ENCODE data around the gene RAB1B.
A peak's percentile ranks its signal among the peaks of the same experiment; 100 is the strongest.

Gene RAB1B

DNA sequence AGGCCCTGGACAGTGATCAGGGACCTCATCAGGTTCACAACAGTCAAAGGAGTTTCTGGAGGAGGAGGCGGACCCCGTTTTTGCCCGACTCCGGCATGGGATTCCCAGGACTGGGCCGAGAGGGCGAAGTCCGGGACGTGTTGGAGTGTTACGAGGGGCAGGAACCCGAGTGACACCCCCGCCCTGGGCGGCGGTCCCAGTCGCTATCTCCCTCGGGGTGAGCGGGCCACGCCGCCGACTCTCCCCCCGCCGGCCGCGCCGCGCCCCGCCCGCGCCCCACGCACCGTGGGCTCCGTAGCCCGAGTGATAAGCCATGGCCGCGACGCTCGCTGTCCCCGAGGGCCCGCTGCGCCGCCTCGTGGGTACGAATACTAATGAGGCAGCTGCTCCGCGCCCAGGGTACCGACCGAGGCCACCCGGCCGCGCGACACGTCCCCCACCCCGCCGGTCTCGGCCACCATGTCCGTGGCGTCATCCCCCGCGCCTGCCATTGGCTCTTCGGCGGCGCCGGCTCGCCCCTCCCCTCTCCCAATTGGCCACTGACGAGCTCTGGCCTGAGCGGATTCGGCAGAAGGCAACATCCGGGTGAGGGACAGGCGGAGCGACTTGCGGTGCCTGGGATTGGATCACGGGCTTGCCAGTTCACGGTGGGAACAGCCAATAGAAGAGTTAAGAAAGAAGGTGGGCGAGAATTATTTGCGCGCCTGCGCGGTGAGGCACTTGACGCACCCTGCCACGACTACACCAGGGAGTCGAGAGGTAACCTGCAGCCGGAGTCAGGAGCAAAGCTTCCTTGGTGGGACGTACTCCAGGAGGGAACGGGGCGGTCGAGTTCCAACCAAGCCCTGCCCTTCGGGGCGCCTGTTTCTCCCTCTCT is 20.5 kb downstream of the RAB1B start, which contains the start of gene YIF1A:
Gene YIF1A (minus strand): TSS at position 473 of the 877 bp plus-strand sequence. CDS start 158 bp downstream, at position 315.
- no peaks in the 10 kb centered on the region for H3K27me3 ChIP-seq (ENCODE audit: insufficient read depth, low read length)
- peak within 1 kb of the TSS; percentile 78 for H3K9ac ChIP-seq (ENCODE audit: low read length)
- no peaks in the 10 kb centered on the region for H3K9me2 ChIP-seq (ENCODE audit: low read depth, low read length)
- no peaks in the 10 kb centered on the region for H4K20me1 ChIP-seq (ENCODE audit: insufficient read depth, low read length)
- no peaks in the 10 kb centered on the region for H3K9me3 ChIP-seq (ENCODE audit: low read length)
- no peaks in the 10 kb centered on the region for H3F3A ChIP-seq (ENCODE audit: insufficient read depth, low read length)
- peak within 1 kb of the TSS; percentile 92 for H3K4me2 ChIP-seq (ENCODE audit: low read length)
- TF ChIP-seq EZH2 (IDR thresholded peaks at IDR 0.05; ENCODE audit: borderline replicate concordance, low read length) (no peak), CTCF (IDR thresholded peaks at IDR 0.05; ENCODE audit: low read length) (no peak; the same call in 1 of the 2 replicates)
- no peaks in the 10 kb centered on the region for H3K36me3 ChIP-seq (ENCODE audit: insufficient read depth, low read length)
- peaks cover 22% of the 10 kb centered on the region for H3K4me1 ChIP-seq (ENCODE audit: insufficient read depth, low read length, severe bottlenecking)
- no peaks in the 10 kb centered on the region for H3K79me2 ChIP-seq (ENCODE audit: insufficient read depth, low read length)
- H2AFZ ChIP-seq (ENCODE audit: low read length), result no peak within 1 kb of the TSS
- no peak within 1 kb of the TSS for H3K27ac ChIP-seq (ENCODE audit: low read depth, low read length, poor library complexity, severe bottlenecking)
- peak within 1 kb of the TSS; percentile 71 for H3K4me3 ChIP-seq (ENCODE audit: low read depth, low read length, poor library complexity, severe bottlenecking)

GRCh38 chr11:66289548-66290329 is 21.3 kb downstream of the RAB1B start:
- Histone ChIP-seq H3K36me3 (ENCODE audit: insufficient read depth, low read length) (no peaks in the 10 kb centered on the region), H3K4me3 (ENCODE audit: low read depth, low read length, poor library complexity, severe bottlenecking) (peak overlapping the region; percentile 71), H3K9ac (ENCODE audit: low read length) (peak overlapping the region; percentile 43; the same call in 1 of the 2 replicates), H3F3A (ENCODE audit: insufficient read depth, low read length) (no peaks in the 10 kb centered on the region), H2AFZ (ENCODE audit: low read length) (no peak overlapping the region), H3K27ac (ENCODE audit: low read depth, low read length, poor library complexity, severe bottlenecking) (no peak overlapping the region), H3K9me2 (ENCODE audit: low read depth, low read length) (no peaks in the 10 kb centered on the region), H3K27me3 (ENCODE audit: insufficient read depth, low read length) (no peaks in the 10 kb centered on the region), H3K4me2 (ENCODE audit: low read length) (peak overlapping the region; percentile 56), H4K20me1 (ENCODE audit: insufficient read depth, low read length) (no peaks in the 10 kb centered on the region), H3K4me1 (ENCODE audit: insufficient read depth, low read length, severe bottlenecking) (peaks cover 22% of the 10 kb centered on the region), H3K79me2 (ENCODE audit: insufficient read depth, low read length) (no peaks in the 10 kb centered on the region), H3K9me3 (ENCODE audit: low read length) (no peaks in the 10 kb centered on the region)
- TF ChIP-seq EZH2 (IDR thresholded peaks at IDR 0.05; ENCODE audit: borderline replicate concordance, low read length) (no peak), CTCF (IDR thresholded peaks at IDR 0.05; ENCODE audit: low read length) (no peak)

DNA sequence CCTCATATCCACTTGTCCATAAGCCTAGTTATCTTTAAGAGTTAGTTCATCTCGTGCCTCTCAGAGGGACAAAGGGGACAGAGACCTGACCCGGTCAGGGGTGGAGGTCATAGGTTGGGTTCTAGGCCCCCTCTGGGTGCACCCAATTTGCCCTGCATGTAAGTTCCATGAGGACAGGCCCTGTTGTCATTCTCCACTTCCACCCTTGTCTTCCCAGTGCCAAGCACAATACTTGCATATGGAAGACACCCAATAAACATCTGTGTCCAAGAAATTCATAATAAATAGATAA is 21.8 kb downstream of the RAB1B start:
- no peak for TF ChIP-seq EZH2 (IDR thresholded peaks at IDR 0.05; ENCODE audit: borderline replicate concordance, low read length)
- no peak for TF ChIP-seq CTCF (IDR thresholded peaks at IDR 0.05; ENCODE audit: low read length)
- H3K4me1 ChIP-seq (ENCODE audit: insufficient read depth, low read length, severe bottlenecking), result peaks cover 22% of the 10 kb centered on the region
- H3K9me3 ChIP-seq (ENCODE audit: low read length), result no peaks in the 10 kb centered on the region
- no peaks in the 10 kb centered on the region for H3K27me3 ChIP-seq (ENCODE audit: insufficient read depth, low read length)
- peak overlapping the region; percentile 56; the same call in 1 of the 2 replicates for H3K4me2 ChIP-seq (ENCODE audit: low read length)
- H3K9me2 ChIP-seq (ENCODE audit: low read depth, low read length), result no peaks in the 10 kb centered on the region
- no peaks in the 10 kb centered on the region for H3K79me2 ChIP-seq (ENCODE audit: insufficient read depth, low read length)
- no peaks in the 10 kb centered on the region for H3K36me3 ChIP-seq (ENCODE audit: insufficient read depth, low read length)
- no peaks in the 10 kb centered on the region for H3F3A ChIP-seq (ENCODE audit: insufficient read depth, low read length)
- no peak overlapping the region for H3K9ac ChIP-seq (ENCODE audit: low read length)
- H3K4me3 ChIP-seq (ENCODE audit: low read depth, low read length, poor library complexity, severe bottlenecking), result peak overlapping the region; percentile 71
- no peak overlapping the region for H2AFZ ChIP-seq (ENCODE audit: low read length)
- H3K27ac ChIP-seq (ENCODE audit: low read depth, low read length, poor library complexity, severe bottlenecking), result no peak overlapping the region
- no peaks in the 10 kb centered on the region for H4K20me1 ChIP-seq (ENCODE audit: insufficient read depth, low read length)
